Psoas muscle (tissue), 8 donors: ENCODE results near the gene LTB4R. TPM values are rescaled to one million over a fixed set of nuclear protein-coding genes. Genes with fewer than 3 reads are reported as not detected.

Experiments
- ATAC-seq, 4 donors: fragments of 200-7000 bp; cut with Tn5 transposase; one replicate each; pipeline ENCODE4 v1.9.1; 2020; ENCODE audit warnings: moderate library complexity in 3 of 4, mild to moderate bottlenecking in 2 of 4
- DNase-seq, 2 donors: peaks; one replicate each; pipeline ENCODE4 v3.0.0-alpha.2; 2020
- H3K27ac ChIP-seq: fragments of 200-600 bp; one replicate; pipeline ENCODE4 v1.8.0; 2022
- H3K27me3 ChIP-seq, 3 donors: fragments of 200-600 bp in 1 of 3; one replicate each; pipeline versions ENCODE4 v1.6.1 to v1.8.0; 2013 to 2022; ENCODE audit warnings: low read length in 2 of 3, mild to moderate bottlenecking in 2 of 3, moderate library complexity in 1 of 3; ENCODE audit not compliant: insufficient read depth in 3 of 3
- H3K36me3 ChIP-seq, 2 donors: fragments of 200-600 bp in 1 of 2; one replicate each; pipeline versions ENCODE4 v1.6.1 to v1.8.0; 2013 to 2022; ENCODE audit warnings: low read depth in 1 of 2, mild to moderate bottlenecking in 1 of 2, moderate library complexity in 1 of 2; ENCODE audit not compliant: insufficient read depth in 1 of 2
- H3K4me1 ChIP-seq: fragments of 200-600 bp; one replicate; pipeline ENCODE4 v1.8.0; 2022
- H3K4me3 ChIP-seq: fragments of 200-600 bp; one replicate; pipeline ENCODE4 v1.8.0; 2022; ENCODE audit warnings: mild to moderate bottlenecking
- H3K9me3 ChIP-seq: fragments of 200-600 bp; one replicate; pipeline ENCODE4 v1.8.0; 2022
- CTCF ChIP-seq: fragments of 200-600 bp; IDR thresholded peaks from one replicate; pipeline ENCODE4 v1.8.0; 2022; ENCODE audit warnings: antibody characterized with exemption
- WGBS, 3 donors: extraction: QIAGEN DNeasy Blood & Tissue Kit; methylation state at CpG; one replicate each; pipeline versions ENCODE4 v1.1.6 to v1.1.7; 2013; 5-methylcytosine and 5-hydroxymethylcytosine counted together
- intact Hi-C, 2 donors: fragments of 100-400 bp; cut with DNase I; formaldehyde crosslinking; loops; one replicate each; pipeline versions ENCODE4 v1.11.0 to v1.14.2; 2022
- polyA plus RNA-seq, 3 donors: library from polyadenylated mRNA; stranded (reverse); fragments of 200-250 nt; gene quantifications; one replicate each; pipeline ENCODE4 v1.2.3, GENCODE V29; 2013
- total RNA-seq, 4 donors: library from RNA; stranded (reverse); fragmentation: NEBNext Ultra II Directional in 2 of 4; extraction: Animal tissue kit (Norgen Biotek cat#: 25700) in 2 of 4; gene quantifications; one replicate each; pipeline versions ENCODE4 v1.2.1 to v1.2.4, GENCODE V29; 2021 to 2023
- donor health status: healthy with polysubstance abuse.
- donor health status: DM: no; HTN: no; CAD: no; lungs with moderate emphysema.
- donor health status: Bipolar disorder and iron deficiency.
- donor health status: healthy.
- donor health status: DM: yes; HTN: yes; CAD: no.
- donor health status: DM: no; HTN: no; CAD: no.
- donor health status: DM: no; HTN: no; CAD: no.
- donor health status: DM: yes; HTN: yes; CAD: no.

Gene LTB4R
- total and polyA plus RNA-seq, 7 donors, result 0.35 to 2.1 (median 1.9) TPM

GRCh38 chr14:24286996-24287395, 24.3 kb upstream of the LTB4R start:
- H3K4me1 ChIP-seq, result no peaks in the 10 kb centered on the region
- 83 to 89% (median 83%) methylated on average over 5 of the region's 5 CpGs for WGBS, 3 donors
- H3K9me3 ChIP-seq, result no peaks in the 10 kb centered on the region
- no peak for DNase-seq
- H3K27ac ChIP-seq, result no peak overlapping the region
- intact Hi-C loops, result no loop called here
- no peak for TF ChIP-seq CTCF
- no peak overlapping the region for H3K4me3 ChIP-seq
- peaks cover 0 to 28% of the 10 kb centered on the region in 2 donors for H3K36me3 ChIP-seq
- peak in 1 of 4 donors; percentile 32 for ATAC-seq
- H3K27me3 ChIP-seq, result no peaks in the 10 kb centered on the region

DNA sequence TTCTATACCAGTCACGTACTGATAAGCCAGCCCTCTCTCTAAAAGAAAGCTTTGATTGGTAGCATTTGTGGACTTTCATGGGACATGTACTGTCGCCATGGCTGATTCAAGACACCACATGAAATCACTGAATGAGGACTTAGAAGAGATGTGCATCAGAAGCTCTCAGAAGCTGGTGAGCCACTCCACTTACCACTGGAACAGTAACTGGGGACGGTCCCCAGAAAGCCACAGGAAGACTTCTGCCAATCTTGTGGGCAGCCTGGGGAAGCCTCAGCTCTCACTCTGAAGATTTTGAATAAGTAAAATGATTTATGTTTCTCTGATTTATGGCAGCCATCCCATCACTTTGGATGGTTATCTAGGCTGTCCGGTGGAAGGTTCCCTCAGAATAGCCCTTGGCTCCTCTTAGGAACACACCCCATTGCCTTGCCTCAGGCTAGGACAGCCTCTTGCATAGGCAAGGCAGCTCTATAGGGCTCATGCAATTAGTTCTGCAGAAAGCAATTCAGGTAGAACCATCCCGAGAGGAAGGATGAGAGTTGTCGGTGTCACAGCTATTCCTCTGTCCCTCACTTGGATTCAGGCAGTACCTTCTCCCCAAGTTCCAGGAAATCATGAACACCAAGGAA, 21.5 kb upstream of the LTB4R start:
- WGBS, 3 donors, result 75 to 81% (median 80%) methylated on average over 6 of the region's 6 CpGs
- intact Hi-C loops, result no loop called here
- no peaks in the 10 kb centered on the region for H3K9me3 ChIP-seq
- DNase-seq (no peak), ATAC-seq (no peak)
- TF ChIP-seq CTCF, result no peak
- no peak overlapping the region for H3K27ac ChIP-seq
- no peaks in the 10 kb centered on the region for H3K27me3 ChIP-seq
- H3K4me3 ChIP-seq, result no peak overlapping the region
- peaks cover 0 to 42% of the 10 kb centered on the region in 2 donors for H3K36me3 ChIP-seq
- H3K4me1 ChIP-seq, result no peaks in the 10 kb centered on the region

- H3K27me3 ChIP-seq, result no peaks in the 10 kb centered on the region
- ATAC-seq (no peak), DNase-seq (no peak)
- no peaks in the 10 kb centered on the region for H3K4me1 ChIP-seq
- intact Hi-C loops, result no loop called here
- H3K27ac ChIP-seq, result no peak overlapping the region
- WGBS, 3 donors, result 85 to 90% (median 89%) methylated on average over 9 of the region's 9 CpGs
- no peak overlapping the region for H3K4me3 ChIP-seq
- no peaks in the 10 kb centered on the region for H3K9me3 ChIP-seq
- no peak for TF ChIP-seq CTCF
- peaks cover 0 to 52% of the 10 kb centered on the region in 2 donors for H3K36me3 ChIP-seq
These were observed 20.6 kb upstream of the LTB4R start for GRCh38 chr14:24290746-24291145.

DNA sequence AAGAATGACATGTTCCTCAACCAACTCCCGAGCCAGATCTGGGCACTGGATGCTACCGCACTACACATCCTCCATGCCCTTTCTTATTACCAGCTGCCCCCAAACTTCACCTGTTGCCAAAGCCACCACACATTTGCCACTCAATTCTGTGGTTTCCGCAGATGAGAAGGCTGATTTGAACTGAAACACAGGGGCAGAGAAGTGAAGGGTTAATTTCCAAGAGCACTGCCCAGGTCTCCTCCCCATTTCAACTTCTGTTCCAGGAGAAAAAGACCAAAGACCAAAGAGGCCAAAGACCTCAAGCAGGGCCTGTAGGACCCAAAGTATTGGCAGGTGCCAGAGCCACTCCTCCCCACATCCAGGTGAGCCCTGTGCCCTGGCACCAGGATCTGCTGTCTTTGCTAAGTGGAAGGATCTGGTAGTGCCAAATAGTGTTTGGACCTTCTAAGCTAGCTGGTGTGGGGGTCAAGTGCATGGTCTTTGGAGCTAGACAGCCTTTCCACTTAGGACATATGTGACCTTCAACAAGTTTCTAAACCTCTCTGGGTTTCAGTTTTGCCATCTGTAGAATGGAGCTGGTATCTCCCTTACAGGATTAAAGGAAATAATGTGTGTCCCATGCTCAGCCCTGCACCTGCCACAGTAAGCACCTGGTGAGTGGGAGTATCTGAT, 19.7 kb upstream of the LTB4R start:
- Histone ChIP-seq H3K4me3 (no peak overlapping the region), H3K4me1 (peaks cover under 1% of the 10 kb centered on the region), H3K9me3 (no peaks in the 10 kb centered on the region), H3K27me3 (no peaks in the 10 kb centered on the region), H3K27ac (no peak overlapping the region), H3K36me3 (peaks cover 0 to 59% of the 10 kb centered on the region in 2 donors)
- no peak for TF ChIP-seq CTCF
- DNase-seq (no peak), ATAC-seq (no peak)
- WGBS, 3 donors, result 84 to 100% (median 87%) methylated on average over 3 of the region's 3 CpGs
- intact Hi-C loops, result no loop called here
